Activated CD4-positive, alpha-beta T cell treated with anti-CD3 and anti-CD28 coated beads, Interleukin-2, amount 50 U/mL, for 48 hours (primary cell): ENCODE measurements around the gene ARHGEF40.
A peak's percentile ranks its signal among the peaks of the same experiment; 100 is the strongest.

Experiments used
- DNase-seq, 2 experiments: peaks; one replicate each; pipeline ENCODE4 v3.0.0-alpha.2; 2020

The ARHGEF40 gene

DNA sequence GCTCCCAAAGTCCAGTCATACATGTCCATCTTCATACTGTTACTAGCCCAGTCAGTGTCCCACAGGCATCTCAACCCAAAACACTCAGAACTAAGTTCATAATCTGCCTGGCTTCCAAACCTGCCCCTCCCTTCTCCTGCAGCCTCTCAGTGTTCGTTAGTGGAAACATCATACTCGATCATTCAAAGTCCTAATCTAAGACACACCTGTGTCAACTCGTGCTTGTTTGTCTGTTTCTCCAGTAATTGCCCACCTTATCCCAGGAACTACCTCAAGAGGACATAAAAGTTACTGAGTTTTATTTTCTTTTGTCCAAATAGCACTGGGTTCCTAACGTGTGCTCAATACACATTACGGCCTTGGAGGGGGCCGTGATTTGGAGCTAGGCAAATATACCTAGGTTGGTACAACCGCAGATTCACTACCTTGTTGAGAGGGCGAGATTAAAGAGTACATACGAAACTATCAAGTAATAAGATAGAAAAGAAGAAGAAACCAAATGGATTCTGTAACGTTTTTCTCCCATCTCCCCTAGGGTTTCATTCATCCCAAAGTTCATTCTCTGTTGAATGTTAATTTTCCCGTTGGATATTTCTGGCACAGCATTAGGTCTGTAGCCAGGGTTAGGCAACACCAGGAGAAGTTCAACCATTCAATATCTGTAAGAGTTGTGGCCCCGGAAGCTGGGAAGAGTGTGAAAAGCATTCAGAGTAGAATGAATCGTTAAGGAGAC, 9.3 kb upstream of the ARHGEF40 start:
- no peak for DNase-seq

DNA sequence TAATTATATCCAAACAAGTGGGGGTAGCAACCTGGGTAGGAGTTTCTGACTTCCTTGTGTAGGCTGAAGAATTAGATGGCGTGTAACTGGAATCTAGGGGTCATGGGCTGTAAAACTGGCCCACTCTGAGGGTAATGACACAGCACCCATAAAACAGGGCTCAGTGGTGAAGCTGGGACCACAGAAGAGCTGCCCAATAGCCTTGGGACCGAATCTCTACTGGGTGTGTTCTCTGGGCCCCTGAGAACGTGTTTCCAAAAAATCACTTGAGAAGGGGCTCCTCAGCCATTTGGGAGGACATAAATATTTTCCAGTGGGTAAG, 8.8 kb upstream of the ARHGEF40 start:
- no peak for DNase-seq

DNA sequence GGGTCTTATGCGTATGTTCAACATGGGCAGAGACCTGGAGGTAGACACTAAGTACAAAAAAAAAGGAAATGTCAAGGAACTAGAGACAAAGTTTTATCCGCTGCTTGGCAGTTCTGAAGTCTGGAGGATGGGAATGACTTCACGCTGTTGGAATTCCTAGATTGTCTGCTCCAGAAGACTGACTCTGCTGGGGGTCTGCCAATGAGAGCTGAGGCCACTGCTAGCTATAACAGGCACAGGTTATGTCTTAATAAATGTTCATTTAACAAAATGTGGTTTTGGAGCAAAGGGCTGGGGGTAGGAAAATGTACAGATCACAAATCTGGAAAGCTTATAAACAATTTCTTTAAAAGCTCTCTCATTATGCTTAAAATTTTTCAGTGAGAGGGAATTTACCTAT, 6.6 kb upstream of the ARHGEF40 start:
- DNase-seq: no peak

DNA sequence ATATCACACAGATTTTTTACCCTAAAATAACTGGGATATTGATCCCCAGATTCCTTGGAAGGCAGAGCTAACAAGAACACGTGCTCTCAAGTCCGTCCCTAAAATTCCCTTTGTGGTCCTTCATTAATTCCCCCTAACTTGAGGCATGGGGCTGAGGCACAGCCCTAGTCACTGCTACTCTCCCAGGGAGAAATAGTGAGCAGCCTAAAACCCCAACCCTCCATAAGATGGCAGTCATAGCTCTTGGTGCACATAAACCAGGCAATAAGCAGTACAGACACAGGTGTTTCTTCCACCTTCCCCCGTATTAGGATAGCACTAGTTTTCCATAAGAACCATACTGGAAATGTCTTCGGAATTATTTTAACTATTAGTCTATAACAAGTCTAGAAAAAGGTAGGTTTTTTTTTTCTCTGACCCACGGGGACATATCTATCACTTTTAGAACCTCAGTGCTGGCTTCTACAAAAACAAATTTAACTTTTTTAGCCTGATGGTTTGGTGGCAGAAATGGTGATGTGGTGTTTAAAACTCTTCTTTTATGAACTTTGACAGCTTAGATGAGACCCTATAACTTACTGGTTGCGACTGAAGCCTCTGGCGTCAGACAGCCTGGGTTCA, 3.1 kb upstream of the ARHGEF40 start:
- DNase-seq: no peak

DNA sequence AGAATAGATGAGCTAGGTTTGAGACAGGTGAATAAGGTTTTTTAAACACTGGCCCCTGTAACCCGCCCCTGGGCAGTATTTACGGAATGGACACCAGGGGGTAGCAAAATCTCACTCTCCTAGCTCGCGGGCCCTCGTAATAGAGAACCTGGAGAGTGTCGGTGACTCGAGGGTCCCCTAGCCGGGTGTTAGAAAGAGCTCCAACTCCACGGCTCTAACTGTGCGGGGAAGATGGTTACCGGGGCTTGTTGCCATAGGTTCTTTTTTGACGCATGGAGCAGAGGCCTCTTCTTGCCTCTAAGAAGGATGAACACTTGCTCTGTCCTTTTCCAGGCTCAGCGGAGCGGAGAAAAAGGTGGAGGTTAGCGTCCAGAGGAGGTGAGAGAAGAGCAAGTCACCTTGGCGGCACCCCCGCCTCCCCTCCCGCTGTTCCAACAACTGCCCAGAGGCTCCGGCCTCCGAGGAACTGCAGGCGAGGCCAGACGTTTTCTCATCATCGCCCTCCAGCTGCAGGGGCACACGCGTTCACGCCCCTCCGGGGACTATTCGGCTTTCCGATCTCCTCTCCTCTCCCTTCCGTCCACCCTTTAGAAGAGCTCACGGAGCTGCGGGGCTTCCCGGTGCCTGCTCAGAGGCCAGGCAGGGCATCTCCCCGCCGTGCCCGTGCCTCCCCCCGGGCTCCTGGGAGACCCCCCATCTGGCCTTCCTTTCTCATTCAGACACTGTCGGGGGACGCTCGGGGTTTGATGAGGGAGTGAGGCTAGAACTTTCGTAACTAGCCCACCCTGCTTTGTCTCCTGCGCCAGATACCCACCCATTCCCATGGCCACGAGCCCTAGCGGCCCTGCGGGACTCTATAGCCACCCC, 1.4 kb upstream of the ARHGEF40 start:
- peak; percentile 33 to 55 for DNase-seq

DNA sequence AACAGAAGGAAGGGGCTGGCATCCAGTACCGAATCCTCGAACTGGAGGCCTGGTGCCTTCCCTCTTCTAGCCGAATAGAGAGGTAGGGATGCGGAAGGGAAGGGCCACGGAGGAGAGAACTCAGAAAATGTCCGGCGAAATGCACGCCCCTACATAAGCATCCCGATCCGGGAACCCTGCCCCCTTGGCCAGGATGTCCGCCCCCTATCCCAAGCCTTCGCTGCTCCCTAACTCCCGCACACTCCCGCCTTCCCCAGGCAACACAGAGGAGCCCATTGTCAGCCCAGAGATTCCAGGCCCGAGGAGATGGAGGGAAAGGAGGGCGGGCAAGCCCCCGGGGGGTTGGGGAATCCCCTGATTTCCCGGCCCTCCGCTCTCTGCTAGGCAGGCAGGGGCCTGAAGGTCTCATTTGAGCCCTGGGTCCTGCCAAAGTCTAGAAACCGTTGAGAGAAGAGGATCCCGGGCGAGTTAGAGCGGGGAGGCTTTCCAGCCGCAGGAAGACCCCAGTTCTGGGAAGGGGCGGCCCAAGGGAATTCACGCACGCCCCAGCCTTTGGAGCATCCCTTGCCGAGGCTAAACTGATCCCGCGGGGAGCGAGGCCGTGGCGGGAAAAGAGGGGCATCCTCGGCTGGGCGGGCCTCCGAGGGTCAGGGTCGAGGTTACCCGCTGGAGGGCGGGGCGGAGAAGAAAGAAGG, 569 bp upstream of the ARHGEF40 start:
- no peak for DNase-seq

DNA sequence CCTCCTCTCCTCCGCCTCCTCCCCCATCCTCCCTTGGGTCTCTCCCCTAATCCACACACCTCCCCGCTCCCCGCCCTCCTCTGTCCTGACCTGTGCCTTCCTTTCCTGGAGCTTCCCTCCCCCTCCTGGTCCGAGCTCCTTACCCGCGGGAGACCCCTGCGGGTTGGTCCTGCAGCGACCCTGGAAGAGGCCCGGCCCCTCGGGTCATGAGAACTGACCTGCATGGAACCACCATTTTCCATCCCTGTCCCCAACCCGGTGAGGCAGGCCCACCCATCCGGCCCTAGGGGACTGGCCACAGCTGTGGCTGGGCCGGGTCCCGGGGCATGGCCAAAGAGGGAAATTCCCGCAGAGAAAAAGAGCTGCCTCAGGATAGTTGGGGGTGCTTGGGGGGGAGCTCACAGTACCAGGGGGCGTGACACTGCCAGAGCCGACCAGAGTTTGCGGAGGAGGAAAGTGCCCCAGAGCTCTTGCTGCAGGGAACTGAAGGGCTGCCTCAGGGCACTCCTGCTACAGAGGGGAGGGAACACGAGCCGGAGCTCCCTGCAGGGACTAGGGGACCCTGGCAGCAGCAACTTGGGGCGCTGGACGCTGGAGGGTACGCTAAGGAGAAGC, 613 bp downstream of the ARHGEF40 start:
- DNase-seq: no peak

DNA sequence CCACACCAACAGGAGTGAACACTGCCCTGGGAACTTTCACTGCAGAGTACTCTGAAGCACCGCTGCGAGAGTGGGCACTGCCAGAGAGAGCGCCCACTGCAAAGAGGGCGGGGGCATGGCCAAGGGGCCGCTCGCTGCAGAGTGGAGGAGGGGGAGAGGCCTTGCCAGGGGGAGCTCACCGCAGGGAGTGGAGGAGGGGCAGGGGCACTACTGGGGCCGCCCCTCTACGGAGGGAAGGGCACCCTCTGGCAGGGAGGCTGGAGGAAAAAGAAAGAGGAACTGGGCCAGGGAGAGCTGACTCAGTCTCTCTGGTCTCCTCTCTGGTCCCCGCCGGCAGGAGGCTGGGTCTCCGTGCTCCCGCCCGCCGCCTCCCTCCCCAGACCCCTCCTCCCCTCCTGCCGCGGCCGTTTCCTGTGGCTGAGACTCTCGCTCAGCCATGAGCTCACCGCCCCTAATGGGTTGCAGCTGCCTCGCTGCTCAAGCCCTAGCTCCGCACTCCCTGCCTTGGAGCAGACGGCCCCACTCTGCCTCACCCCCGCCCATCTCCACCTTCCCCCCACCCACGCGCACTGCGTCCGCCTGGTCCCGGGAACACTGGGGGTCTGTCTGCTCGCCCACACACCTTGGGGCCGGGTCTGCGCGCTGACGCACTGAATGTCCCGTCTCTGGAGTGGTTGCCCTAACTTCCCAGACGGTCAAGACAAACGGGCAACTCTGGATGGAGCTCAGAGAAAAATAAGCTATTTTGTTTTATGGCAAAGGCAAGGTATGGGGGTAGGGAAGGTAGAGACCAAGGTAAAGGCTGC, 1.3 kb downstream of the ARHGEF40 start:
- DNase-seq: peak; percentile 69 to 76

DNA sequence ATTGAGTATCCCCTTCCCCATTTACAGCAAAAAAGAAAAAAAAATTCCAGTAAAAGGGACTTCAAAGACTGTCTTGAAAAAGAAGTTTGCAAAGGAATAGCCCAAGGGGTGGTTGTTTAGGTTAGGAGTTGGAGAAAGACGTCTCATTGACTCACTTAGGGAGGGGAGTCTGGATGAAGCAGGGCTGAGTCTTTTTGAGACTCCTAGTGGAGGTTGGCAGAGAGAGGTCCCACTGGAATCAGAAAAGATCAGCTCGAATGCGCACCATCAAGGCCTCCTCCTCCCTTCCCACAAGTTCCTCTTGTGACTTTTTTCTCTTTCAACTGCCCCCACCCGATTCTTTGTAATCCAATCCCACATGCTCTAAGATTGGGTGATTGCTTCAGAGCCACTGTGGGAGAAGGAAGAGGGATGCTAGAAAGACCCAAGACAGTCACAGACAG, 1.9 kb downstream of the ARHGEF40 start:
- no peak for DNase-seq

DNA sequence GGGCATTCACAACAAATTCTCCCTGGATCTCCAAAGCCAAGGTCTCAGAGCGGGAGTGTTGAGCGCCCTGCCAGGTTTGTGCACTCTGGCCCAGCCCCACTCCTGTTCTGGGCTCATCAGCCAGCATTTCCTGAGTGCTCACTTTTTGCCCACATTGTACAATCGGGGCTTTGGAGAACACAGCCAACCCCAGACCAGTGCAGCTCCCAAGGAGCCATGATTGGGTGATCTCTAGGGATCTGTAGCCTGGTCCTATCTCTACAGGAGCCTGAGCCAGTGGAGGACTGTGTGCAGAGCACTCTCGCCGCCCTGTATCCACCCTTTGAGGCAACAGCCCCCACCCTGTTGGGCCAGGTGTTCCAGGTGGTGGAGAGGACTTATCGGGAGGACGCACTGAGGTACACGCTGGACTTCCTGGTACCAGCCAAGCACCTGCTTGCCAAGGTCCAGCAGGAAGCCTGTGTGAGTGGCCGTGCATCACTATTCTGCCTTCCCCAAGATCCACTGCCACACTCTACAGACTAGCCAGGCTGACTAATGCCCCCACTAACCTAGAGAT, 2.8 kb downstream of the ARHGEF40 start:
- no peak for DNase-seq

DNA sequence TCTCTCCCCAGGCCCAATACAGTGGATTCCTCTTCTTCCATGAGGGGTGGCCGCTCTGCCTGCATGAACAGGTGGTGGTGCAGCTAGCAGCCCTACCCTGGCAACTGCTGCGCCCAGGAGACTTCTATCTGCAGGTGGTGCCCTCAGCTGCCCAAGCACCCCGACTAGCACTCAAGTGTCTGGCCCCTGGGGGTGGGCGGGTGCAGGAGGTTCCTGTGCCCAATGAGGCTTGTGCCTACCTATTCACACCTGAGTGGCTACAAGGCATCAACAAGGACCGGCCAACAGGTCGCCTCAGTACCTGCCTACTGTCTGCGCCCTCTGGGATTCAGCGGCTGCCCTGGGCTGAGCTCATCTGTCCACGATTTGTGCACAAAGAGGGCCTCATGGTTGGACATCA, 3.8 kb downstream of the ARHGEF40 start:
- no peak for DNase-seq

DNA sequence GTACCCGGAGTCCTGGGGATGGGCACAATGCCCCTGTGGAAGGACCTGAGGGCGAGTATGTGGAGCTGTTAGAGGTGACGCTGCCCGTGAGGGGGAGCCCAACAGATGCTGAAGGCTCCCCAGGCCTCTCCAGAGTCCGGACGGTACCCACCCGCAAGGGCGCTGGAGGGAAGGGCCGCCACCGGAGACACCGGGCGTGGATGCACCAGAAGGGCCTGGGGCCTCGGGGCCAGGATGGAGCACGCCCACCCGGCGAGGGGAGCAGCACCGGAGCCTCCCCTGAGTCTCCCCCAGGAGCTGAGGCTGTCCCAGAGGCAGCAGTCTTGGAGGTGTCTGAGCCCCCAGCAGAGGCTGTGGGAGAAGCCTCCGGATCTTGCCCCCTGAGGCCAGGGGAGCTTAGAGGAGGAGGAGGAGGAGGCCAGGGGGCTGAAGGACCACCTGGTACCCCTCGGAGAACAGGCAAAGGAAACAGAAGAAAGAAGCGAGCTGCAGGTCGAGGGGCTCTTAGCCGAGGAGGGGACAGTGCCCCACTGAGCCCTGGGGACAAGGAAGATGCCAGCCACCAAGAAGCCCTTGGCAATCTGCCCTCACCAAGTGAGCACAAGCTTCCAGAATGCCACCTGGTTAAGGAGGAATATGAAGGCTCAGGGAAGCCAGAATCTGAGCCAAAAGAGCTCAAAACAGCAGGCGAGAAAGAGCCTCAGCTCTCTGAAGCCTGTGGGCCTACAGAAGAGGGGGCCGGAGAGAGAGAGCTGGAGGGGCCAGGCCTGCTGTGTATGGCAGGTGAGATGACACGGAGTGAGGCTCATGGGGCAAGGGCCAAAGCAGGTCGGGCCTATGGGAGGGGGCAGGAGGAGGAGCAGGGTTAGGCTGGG, 4.5 kb downstream of the ARHGEF40 start:
- no peak for DNase-seq

DNA sequence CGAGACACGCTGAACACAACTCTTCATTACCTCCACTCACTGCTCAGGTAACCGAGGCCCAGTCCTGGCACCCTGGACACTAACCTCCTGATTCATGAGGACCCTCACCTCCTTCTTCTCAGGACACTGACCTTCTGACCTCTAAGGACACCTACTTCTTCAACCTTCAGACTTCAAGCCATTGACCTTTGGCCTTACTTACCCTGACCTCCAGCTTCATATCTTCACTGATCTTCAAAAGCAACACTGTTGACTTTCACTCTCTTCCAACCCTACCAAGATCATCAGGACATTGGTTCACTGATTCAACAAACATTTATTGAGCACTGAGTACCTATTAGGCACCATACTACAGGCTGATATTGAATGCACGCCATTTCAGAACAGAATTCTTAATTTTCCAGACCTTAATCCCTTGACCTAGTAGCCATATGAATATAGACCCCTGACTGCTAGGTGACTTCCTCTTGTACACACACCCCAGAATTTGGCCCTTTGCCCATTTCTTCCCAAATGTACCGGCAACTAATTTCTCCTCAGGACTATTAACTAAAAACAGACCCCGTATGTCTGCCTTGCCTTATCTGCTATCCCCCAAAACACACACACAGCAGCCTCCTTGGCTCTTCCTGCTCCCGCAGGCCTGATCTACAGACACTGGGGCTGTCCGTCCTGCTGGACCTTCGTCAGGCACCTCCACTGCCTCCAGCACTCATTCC, 5.8 kb downstream of the ARHGEF40 start:
- no peak for DNase-seq

DNA sequence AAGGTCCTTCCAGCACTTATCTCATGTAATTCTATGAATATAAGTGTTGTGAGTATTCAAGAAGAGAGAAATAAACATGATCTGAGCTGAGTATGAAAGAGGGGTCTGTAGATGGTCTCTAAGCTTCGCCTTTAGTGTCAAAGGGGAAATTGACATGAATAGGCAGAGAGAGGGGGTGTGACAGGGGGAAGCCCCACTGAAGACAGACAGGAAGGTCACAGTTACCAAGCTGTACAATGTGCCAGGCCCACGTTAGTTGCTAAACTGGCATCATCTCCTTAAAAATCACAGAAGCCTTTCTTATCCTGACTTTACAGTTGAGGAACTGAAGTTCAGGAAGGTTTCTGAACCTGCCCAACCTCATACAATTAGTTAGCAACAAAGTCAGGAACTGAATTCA, 7.6 kb downstream of the ARHGEF40 start:
- DNase-seq: no peak

DNA sequence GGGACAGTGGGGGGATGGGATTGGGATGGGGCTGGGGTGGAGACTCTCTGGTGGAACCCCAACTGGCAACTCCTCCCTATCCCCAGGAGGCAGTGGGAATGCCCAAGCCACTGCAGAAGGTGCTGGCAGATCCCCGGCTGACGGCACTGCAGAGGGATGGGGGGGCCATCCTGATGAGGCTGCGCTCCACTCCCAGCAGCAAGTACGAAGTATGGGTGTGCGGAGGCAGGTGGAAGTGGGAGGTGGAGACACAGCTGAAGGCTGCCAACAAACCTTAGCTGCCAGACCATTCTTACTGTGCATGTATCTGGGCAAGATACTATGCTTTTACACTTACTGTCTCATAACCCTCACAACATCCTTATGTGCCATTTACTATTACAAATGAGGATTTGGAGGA, 8.2 kb downstream of the ARHGEF40 start:
- no peak for DNase-seq

DNA sequence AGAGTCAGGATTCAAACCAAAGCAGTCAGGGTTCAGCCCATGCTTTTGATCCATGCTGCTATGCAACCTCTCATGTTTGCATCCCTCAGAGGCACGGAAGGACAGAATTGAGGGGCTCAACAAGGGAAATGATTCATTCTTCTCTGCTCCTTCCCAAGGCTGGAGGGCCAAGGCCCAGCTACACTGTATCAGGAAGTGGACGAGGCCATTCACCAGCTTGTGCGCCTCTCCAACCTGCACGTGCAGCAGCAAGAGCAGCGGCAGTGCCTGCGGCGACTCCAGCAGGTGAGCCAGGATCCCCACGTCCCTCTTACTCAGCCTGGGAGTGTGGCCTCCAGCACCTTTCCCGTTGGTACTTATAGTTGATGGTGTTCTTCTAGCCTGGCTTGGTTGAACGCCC, 8.6 kb downstream of the ARHGEF40 start:
- no peak for DNase-seq

DNA sequence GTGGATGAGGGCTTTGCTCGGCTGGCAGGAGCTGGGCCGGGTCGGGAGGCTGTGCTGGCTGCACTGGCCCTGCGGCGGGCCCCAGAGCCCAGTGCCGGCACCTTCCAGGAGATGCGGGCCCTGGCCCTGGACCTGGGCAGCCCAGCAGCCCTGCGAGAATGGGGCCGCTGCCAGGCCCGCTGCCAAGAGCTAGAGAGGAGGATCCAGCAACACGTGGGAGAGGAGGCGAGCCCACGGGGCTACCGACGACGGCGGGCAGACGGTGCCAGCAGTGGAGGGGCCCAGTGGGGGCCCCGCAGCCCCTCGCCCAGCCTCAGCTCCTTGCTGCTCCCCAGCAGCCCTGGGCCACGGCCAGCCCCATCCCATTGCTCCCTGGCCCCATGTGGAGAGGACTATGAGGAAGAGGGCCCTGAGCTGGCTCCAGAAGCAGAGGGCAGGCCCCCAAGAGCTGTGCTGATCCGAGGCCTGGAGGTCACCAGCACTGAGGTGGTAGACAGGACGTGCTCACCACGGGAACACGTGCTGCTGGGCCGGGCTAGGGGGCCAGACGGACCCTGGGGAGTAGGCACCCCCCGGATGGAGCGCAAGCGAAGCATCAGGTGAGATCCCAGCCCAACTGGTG, 11.5 kb downstream of the ARHGEF40 start:
- DNase-seq: no peak

DNA sequence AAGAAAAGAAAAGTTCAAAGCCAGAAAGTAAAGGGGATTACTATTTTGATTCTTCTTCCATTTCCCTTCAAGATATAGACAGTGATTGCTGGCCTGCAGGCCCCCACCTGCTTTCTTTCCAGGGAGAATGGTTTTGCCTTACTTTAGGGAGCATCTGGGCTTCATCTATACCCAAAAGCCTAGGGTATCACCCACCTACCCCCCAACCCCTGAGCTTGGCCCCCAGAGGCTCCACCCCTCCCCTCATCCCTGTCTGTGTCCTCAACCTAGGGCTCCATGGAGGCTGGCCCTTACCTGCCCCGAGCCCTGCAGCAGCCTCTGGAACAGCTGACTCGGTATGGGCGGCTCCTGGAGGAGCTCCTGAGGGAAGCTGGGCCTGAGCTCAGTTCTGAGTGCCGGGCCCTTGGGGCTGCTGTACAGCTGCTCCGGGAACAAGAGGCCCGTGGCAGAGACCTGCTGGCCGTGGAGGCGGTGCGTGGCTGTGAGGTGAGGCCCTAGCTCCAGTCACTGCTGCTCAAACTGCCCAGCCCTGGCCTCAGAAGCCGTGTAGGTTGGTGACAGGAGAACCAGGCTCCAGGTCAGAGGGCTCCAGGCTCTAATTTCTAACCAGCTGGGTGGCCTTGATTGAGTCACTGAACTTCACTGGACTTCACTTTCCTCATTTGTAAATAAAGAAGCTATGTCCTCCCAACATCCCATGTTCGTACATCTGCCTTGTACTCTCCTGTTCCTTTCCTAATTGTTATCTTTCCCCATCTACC, 13.6 kb downstream of the ARHGEF40 start:
- no peak for DNase-seq

DNA sequence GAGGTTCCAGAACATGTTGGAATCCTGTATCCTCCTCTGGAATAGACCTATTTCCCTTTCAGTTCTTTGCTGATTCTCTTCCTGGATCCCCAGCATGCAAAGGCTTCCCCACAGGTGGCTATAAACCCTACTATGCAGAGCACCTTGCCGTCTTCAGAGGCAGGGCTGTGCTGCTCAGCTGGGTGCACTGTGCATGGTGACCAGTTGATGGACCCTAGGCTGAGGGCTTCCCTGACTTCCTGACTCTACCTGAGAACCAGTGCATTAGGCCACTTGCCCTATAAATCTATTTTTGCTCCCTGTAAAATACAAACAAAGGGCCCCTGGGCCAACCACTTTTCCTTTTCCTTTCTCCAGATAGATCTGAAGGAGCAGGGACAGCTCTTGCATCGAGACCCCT, 14.3 kb downstream of the ARHGEF40 start:
- no peak for DNase-seq
